Activated naive CD4-positive, alpha-beta T cell treated with anti-CD3 and anti-CD28 coated beads, Interleukin-2, amount 10 ng/mL, durations not matched to agents 7 days and 5 days (primary cell): Measurements from ENCODE around the gene GARIN5A.
A peak's percentile ranks its signal among the peaks of the same experiment; 100 is the strongest.

Experiments used
- CTCF ChIA-PET: fragments of 350-600 bp; sonication (Branson Sonifier 250); formaldehyde crosslinking; loops from one replicate; lab custom pipeline; 2021; ENCODE audit warnings: antibody characterized with exemption; lab: Charles Lee
- DNase-seq: peaks from one replicate; pipeline ENCODE4 v3.0.0-alpha.2; 2020
- H3K27ac Mint-ChIP-seq: one replicate; pipeline ENCODE4 v1.8.0; 2021; ENCODE audit warnings: mild to moderate bottlenecking, moderate library complexity, mixed read lengths
- H3K27me3 Mint-ChIP-seq: one replicate; pipeline ENCODE4 v1.8.0; 2021; ENCODE audit warnings: mild to moderate bottlenecking, mixed read lengths
- H3K36me3 Mint-ChIP-seq: one replicate; pipeline ENCODE4 v1.8.0; 2021; ENCODE audit warnings: mixed read lengths
- H3K4me1 Mint-ChIP-seq: one replicate; pipeline ENCODE4 v1.8.0; 2021; ENCODE audit warnings: mixed read lengths
- H3K4me3 Mint-ChIP-seq: one replicate; pipeline ENCODE4 v1.8.0; 2021; ENCODE audit warnings: mild to moderate bottlenecking, moderate library complexity, mixed read lengths
- H3K9me3 Mint-ChIP-seq: one replicate; pipeline ENCODE4 v1.8.0; 2021; ENCODE audit warnings: mixed read lengths

GARIN5A gene

GRCh38 chr19:50500060-50500752 is 23.6 kb upstream of the GARIN5A start:
- Mint-ChIP-seq H3K36me3 (no peaks in the 10 kb centered on the region), H3K27me3 (no peaks in the 10 kb centered on the region), H3K4me3 (no peak overlapping the region), H3K9me3 (no peaks in the 10 kb centered on the region), H3K27ac (no peak overlapping the region), H3K4me1 (no peaks in the 10 kb centered on the region)
- peak; percentile 45 for DNase-seq
- CTCF ChIA-PET, result no interaction called here

GRCh38 chr19:50498219-50499056 is 21.8 kb upstream of the GARIN5A start:
- Mint-ChIP-seq H3K9me3 (no peaks in the 10 kb centered on the region), H3K36me3 (no peaks in the 10 kb centered on the region), H3K4me1 (no peaks in the 10 kb centered on the region), H3K4me3 (no peak overlapping the region), H3K27me3 (no peaks in the 10 kb centered on the region), H3K27ac (no peak overlapping the region)
- CTCF ChIA-PET, result no interaction called here
- DNase-seq, result no peak

GRCh38 chr19:50497022-50497405 is 20.4 kb upstream of the GARIN5A start:
- no peaks in the 10 kb centered on the region for H3K9me3 Mint-ChIP-seq
- no peak overlapping the region for H3K27ac Mint-ChIP-seq

GRCh38 chr19:50496189-50497021 is 19.8 kb upstream of the GARIN5A start:
- no peak for DNase-seq
- H3K4me1 Mint-ChIP-seq, result peaks cover 11% of the 10 kb centered on the region
- H3K27ac Mint-ChIP-seq, result no peak overlapping the region
- H3K27me3 Mint-ChIP-seq, result peaks cover 12% of the 10 kb centered on the region
- CTCF ChIA-PET, result no interaction called here
- no peaks in the 10 kb centered on the region for H3K36me3 Mint-ChIP-seq
- H3K9me3 Mint-ChIP-seq, result no peaks in the 10 kb centered on the region
- no peak overlapping the region for H3K4me3 Mint-ChIP-seq

More at GRCh38 chr19:50497022-50497405, 20.4 kb upstream of the GARIN5A start:
- Mint-ChIP-seq H3K4me1 (peaks cover 5% of the 10 kb centered on the region), H3K36me3 (no peaks in the 10 kb centered on the region), H3K4me3 (no peak overlapping the region), H3K27me3 (peaks cover 6% of the 10 kb centered on the region)
- DNase-seq, result no peak
- CTCF ChIA-PET, result no interaction called here

- CTCF ChIA-PET, result no interaction called here
- Mint-ChIP-seq H3K27ac (no peak overlapping the region), H3K9me3 (no peaks in the 10 kb centered on the region)
Observed at GRCh38 chr19:50495020-50495531, 18.4 kb upstream of the GARIN5A start.

GRCh38 chr19:50494186-50495019 is 17.8 kb upstream of the GARIN5A start:
- H3K4me3 Mint-ChIP-seq, result no peak overlapping the region
- no peak for DNase-seq
- no peaks in the 10 kb centered on the region for H3K9me3 Mint-ChIP-seq
- peaks cover 13% of the 10 kb centered on the region for H3K4me1 Mint-ChIP-seq
- no peaks in the 10 kb centered on the region for H3K36me3 Mint-ChIP-seq
- CTCF ChIA-PET, result no interaction called here
- H3K27me3 Mint-ChIP-seq, result peaks cover 18% of the 10 kb centered on the region
- no peak overlapping the region for H3K27ac Mint-ChIP-seq

More at GRCh38 chr19:50495020-50495531, 18.4 kb upstream of the GARIN5A start:
- Mint-ChIP-seq H3K4me1 (peaks cover 13% of the 10 kb centered on the region), H3K36me3 (no peaks in the 10 kb centered on the region), H3K4me3 (no peak overlapping the region), H3K27me3 (peaks cover 18% of the 10 kb centered on the region)
- no peak for DNase-seq

- Mint-ChIP-seq H3K9me3 (no peaks in the 10 kb centered on the region), H3K27me3 (peaks cover 29% of the 10 kb centered on the region), H3K4me3 (no peak overlapping the region), H3K4me1 (peaks cover 13% of the 10 kb centered on the region), H3K36me3 (no peaks in the 10 kb centered on the region), H3K27ac (no peak overlapping the region)
- CTCF ChIA-PET, result no interaction called here
- no peak for DNase-seq
Observed at GRCh38 chr19:50493171-50493570, 16.5 kb upstream of the GARIN5A start.

GRCh38 chr19:50492303-50493052 is 15.8 kb upstream of the GARIN5A start:
- peaks cover 36% of the 10 kb centered on the region for H3K27me3 Mint-ChIP-seq
- H3K9me3 Mint-ChIP-seq, result no peaks in the 10 kb centered on the region
- no peak overlapping the region for H3K27ac Mint-ChIP-seq
- H3K4me1 Mint-ChIP-seq, result peaks cover 16% of the 10 kb centered on the region
- CTCF ChIA-PET, result no interaction called here
- peak; percentile 44 for DNase-seq
- no peaks in the 10 kb centered on the region for H3K36me3 Mint-ChIP-seq
- H3K4me3 Mint-ChIP-seq, result no peak overlapping the region

- H3K4me3 Mint-ChIP-seq, result no peak overlapping the region
- no peak for DNase-seq
- H3K9me3 Mint-ChIP-seq, result peaks cover 5% of the 10 kb centered on the region
- peaks cover 43% of the 10 kb centered on the region for H3K27me3 Mint-ChIP-seq
- H3K36me3 Mint-ChIP-seq, result peaks cover 2% of the 10 kb centered on the region
- CTCF ChIA-PET, result no interaction called here
- no peak overlapping the region for H3K27ac Mint-ChIP-seq
- peaks cover 20% of the 10 kb centered on the region for H3K4me1 Mint-ChIP-seq
Observed at GRCh38 chr19:50490991-50491472, 14.4 kb upstream of the GARIN5A start.

- Mint-ChIP-seq H3K36me3 (peaks cover 7% of the 10 kb centered on the region), H3K9me3 (peaks cover 5% of the 10 kb centered on the region), H3K4me1 (peaks cover 20% of the 10 kb centered on the region), H3K27me3 (peaks cover 43% of the 10 kb centered on the region), H3K4me3 (no peak overlapping the region), H3K27ac (no peak overlapping the region)
- DNase-seq, result no peak
- CTCF ChIA-PET, result no interaction called here
Observed at GRCh38 chr19:50490411-50490811, 13.8 kb upstream of the GARIN5A start.

- Mint-ChIP-seq H3K27me3 (peaks cover 43% of the 10 kb centered on the region), H3K4me3 (no peak overlapping the region), H3K36me3 (peaks cover 9% of the 10 kb centered on the region), H3K9me3 (peaks cover 5% of the 10 kb centered on the region), H3K27ac (no peak overlapping the region), H3K4me1 (peaks cover 20% of the 10 kb centered on the region)
- CTCF ChIA-PET, result no interaction called here
- no peak for DNase-seq
Observed at GRCh38 chr19:50489461-50490011, 12.9 kb upstream of the GARIN5A start.

GRCh38 chr19:50488389-50489194 is 11.9 kb upstream of the GARIN5A start:
- CTCF ChIA-PET, result no interaction called here
- no peak for DNase-seq
- H3K4me1 Mint-ChIP-seq, result peaks cover 20% of the 10 kb centered on the region
- H3K9me3 Mint-ChIP-seq, result peaks cover 5% of the 10 kb centered on the region
- H3K36me3 Mint-ChIP-seq, result peaks cover 9% of the 10 kb centered on the region
- peaks cover 43% of the 10 kb centered on the region for H3K27me3 Mint-ChIP-seq
- no peak overlapping the region for H3K4me3 Mint-ChIP-seq
- peak overlapping the region; percentile 49 for H3K27ac Mint-ChIP-seq
